HUES6 (cell line): ENCODE results near the gene PCDH18.
"Not testable (repeated sequence)": the region's sequence is repeated elsewhere in the genome, so short reads cannot be mapped to it uniquely, and the experiment has no call there.

Experiments used
- H3K27ac ChIP-seq: 2 replicates; pipeline ENCODE4 v1.7.0; 2013; ENCODE audit warnings: low read depth, mild to moderate bottlenecking, low read length, inconsistent platforms
- H3K27me3 ChIP-seq: 2 replicates; pipeline ENCODE4 v1.6.1; 2013; ENCODE audit warnings: low read length; ENCODE audit not compliant: control insufficient read depth, insufficient read depth
- H3K36me3 ChIP-seq: 2 replicates; pipeline ENCODE4 v1.6.1; 2013; ENCODE audit warnings: low read length; ENCODE audit not compliant: control insufficient read depth, insufficient read depth
- H3K4me1 ChIP-seq: 2 replicates; pipeline ENCODE4 v1.6.1; 2013; ENCODE audit warnings: low read length; ENCODE audit not compliant: control insufficient read depth, insufficient read depth
- H3K4me3 ChIP-seq: 2 replicates; pipeline ENCODE4 v1.5.1; 2013; ENCODE audit warnings: low read depth, low read length
- H3K9ac ChIP-seq: one replicate; pipeline ENCODE4 v1.6.1; 2013; ENCODE audit warnings: mild to moderate bottlenecking, low read length
- H3K9me3 ChIP-seq: 2 replicates; pipeline ENCODE4 v1.6.1; 2013; ENCODE audit warnings: low read depth, low read length; ENCODE audit not compliant: control insufficient read depth, insufficient read depth

The PCDH18 gene

GRCh38 chr4:137502339-137503129 is 29.8 kb downstream of the PCDH18 start:
- H3K9me3 ChIP-seq: peaks cover 3% of the 10 kb centered on the region; the same call in 1 of the 2 replicates
- H3K4me1 ChIP-seq: no peaks in the 10 kb centered on the region
- H3K27ac ChIP-seq: no peak overlapping the region
- H3K9ac ChIP-seq: no peak overlapping the region
- H3K36me3 ChIP-seq: no peaks in the 10 kb centered on the region
- no peaks in the 10 kb centered on the region for H3K27me3 ChIP-seq
- H3K4me3 ChIP-seq: no peak overlapping the region

DNA sequence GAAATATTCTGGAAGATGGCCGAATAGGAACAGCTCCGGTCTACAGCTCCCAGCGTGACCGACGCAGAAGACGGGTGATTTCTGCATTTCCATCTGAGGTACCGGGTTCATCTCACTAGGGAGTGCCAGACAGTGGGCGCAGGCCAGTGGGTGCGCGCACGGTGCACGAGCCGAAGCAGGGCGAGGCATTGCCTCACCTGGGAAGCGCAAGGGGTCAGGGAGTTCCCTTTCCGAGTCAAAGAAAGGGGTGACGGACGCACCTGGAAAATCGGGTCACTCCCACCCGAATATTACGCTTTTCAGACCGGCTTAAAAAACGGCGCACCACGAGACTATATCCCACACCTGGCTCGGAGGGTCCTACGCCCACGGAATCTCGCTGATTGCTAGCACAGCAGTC is 36.0 kb downstream of the PCDH18 start:
- H3K36me3 ChIP-seq, H3K9ac ChIP-seq: not testable (repeated sequence)
- H3K4me3 ChIP-seq: peak overlapping the region; percentile 34; the same call in 1 of the 2 replicates

DNA sequence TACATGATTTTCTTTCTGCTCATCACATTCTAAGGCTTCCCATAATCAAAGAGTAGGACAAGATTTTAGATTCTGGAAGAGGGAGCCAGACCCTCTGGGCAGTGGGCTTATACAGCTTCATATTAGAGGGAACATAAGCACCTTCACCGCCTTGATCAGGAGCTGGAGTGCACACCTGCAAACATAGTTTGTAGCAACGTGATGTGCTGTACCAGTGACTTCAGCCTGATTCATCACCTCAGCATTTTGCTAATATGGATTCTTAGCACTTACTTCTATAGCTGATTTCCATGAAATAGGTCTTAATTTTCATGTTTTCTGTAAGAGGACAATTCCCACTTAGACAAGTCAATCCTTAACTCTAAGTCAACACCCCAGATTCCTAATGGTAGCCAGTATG is 36.7 kb downstream of the PCDH18 start:
- H3K9ac ChIP-seq: no peak overlapping the region
- H3K4me3 ChIP-seq: peak overlapping the region; percentile 34; the same call in 1 of the 2 replicates
- H3K9me3 ChIP-seq: no peaks in the 10 kb centered on the region
- no peaks in the 10 kb centered on the region for H3K36me3 ChIP-seq
- H3K27ac ChIP-seq: no peak overlapping the region
- H3K27me3 ChIP-seq: no peaks in the 10 kb centered on the region
- 0 out of 2 replicates have a peak, but pooled peaks cover 5% of the 10 kb centered on the region for H3K4me1 ChIP-seq

More for the DNA sequence above, 36.0 kb downstream of the PCDH18 start:
- H3K27me3 ChIP-seq, H3K27ac ChIP-seq, H3K9me3 ChIP-seq, H3K4me1 ChIP-seq: not testable (repeated sequence)

DNA sequence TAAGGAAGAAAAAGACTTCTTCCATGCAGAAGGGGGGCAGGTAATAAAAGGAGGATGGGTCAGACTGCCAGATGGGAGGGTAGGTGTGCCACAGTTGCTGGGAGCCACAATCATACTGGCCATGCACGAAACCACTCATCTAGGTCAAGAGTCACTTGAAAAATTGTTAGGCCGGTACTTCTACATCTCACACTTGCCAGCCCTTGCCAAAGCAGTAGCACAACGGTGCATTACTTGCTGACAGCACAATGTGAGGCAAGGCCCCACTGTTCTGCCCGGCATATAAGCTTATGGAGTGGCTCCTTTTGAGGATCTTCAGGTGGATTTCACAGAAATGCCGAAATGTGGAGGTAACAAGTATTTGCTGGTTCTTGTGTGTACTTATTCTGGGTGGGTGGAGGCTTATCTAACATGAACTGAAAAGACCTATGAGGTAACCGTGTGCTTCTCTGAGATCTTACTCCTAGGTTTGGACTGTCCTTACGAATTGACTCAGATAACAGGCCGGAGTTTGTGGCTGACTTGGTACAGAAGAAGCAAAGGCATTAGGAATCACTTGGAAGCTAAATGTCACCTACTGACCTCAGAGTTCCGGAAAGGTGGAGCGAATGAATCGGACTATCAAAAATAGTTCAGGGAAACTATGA is 48.9 kb downstream of the PCDH18 start:
- H3K4me3 ChIP-seq, H3K27me3 ChIP-seq, H3K36me3 ChIP-seq, H3K4me1 ChIP-seq, H3K9ac ChIP-seq, H3K27ac ChIP-seq: not testable (repeated sequence)
- peaks cover 11% of the 10 kb centered on the region; the same call in 1 of the 2 replicates for H3K9me3 ChIP-seq

- H3K4me1 ChIP-seq, H3K4me3 ChIP-seq, H3K27ac ChIP-seq, H3K27me3 ChIP-seq, H3K36me3 ChIP-seq, H3K9ac ChIP-seq: not testable (repeated sequence)
- peaks cover 11% of the 10 kb centered on the region; the same call in 1 of the 2 replicates for H3K9me3 ChIP-seq
Observed at GRCh38 chr4:137479657-137480056, 52.6 kb downstream of the PCDH18 start.

- Histone ChIP-seq H3K9me3 (peaks cover 11% of the 10 kb centered on the region; the same call in 1 of the 2 replicates), H3K36me3 (no peaks in the 10 kb centered on the region), H3K27me3 (no peaks in the 10 kb centered on the region), H3K9ac (no peak overlapping the region), H3K4me3 (no peak overlapping the region), H3K4me1 (peaks cover 3% of the 10 kb centered on the region; the same call in 1 of the 2 replicates), H3K27ac (no peak overlapping the region)
Observed at GRCh38 chr4:137476345-137476744, 55.9 kb downstream of the PCDH18 start.

DNA sequence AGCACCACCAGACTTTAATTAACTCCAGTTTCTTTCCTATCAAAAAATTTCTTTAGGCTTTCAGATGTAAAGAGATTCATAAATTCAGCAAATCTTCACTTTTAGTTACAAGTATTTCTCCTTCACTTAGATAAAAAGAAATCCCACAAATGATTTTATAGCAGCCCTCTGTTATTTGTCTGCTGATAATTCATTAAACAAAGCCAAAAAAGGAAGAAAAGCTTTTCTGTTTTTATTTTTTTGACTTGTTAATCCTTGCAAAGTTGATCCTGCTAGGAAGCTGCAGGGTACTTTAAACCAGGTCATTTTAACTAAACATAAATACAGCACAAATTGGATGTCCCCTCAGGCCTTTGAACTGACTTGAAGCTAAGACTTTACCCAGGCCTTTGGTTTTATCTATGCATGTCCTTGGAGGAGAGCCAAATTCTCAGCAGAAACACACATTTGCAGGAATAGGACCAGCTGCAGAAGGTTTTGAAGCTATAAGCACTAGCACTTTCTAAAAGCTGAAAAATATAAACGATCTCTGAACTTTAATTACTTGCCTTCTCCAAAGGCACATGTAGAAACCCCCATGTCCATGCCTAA is 57.5 kb downstream of the PCDH18 start:
- H3K4me1 ChIP-seq: peaks cover 3% of the 10 kb centered on the region; the same call in 1 of the 2 replicates
- H3K9ac ChIP-seq: no peak overlapping the region
- no peak overlapping the region for H3K27ac ChIP-seq
- H3K27me3 ChIP-seq: no peaks in the 10 kb centered on the region
- no peaks in the 10 kb centered on the region for H3K36me3 ChIP-seq
- H3K4me3 ChIP-seq: no peak overlapping the region
- peaks cover 11% of the 10 kb centered on the region; the same call in 1 of the 2 replicates for H3K9me3 ChIP-seq

DNA sequence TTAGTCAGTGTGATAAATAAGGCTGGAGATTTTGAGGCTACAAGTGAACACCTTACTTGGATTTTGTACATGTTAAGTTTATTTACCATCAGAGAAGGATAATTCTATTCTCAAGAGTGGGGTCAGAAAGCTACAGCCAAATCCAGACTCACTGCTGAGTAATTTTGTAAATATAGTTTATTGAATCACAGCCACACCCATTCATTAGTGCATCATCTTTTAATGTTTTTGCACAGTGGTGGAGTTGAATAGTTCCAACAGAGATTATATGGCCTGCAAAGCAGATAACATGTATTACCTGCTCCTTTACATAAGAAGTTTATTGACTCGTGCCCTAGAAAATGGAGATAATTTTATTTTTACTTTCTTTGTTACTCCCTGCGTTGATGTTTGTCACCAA is 60.4 kb downstream of the PCDH18 start:
- no peak overlapping the region for H3K27ac ChIP-seq
- peaks cover 3% of the 10 kb centered on the region; the same call in 1 of the 2 replicates for H3K4me1 ChIP-seq
- H3K27me3 ChIP-seq: no peaks in the 10 kb centered on the region
- H3K9ac ChIP-seq: no peak overlapping the region
- H3K4me3 ChIP-seq: no peak overlapping the region
- no peaks in the 10 kb centered on the region for H3K36me3 ChIP-seq
- peaks cover 20% of the 10 kb centered on the region; the same call in 1 of the 2 replicates for H3K9me3 ChIP-seq

GRCh38 chr4:137471461-137471860 is 60.8 kb downstream of the PCDH18 start:
- Histone ChIP-seq H3K27me3 (no peaks in the 10 kb centered on the region), H3K27ac (no peak overlapping the region), H3K9ac (no peak overlapping the region), H3K4me3 (no peak overlapping the region), H3K9me3 (peaks cover 24% of the 10 kb centered on the region), H3K4me1 (peaks cover 3% of the 10 kb centered on the region; the same call in 1 of the 2 replicates), H3K36me3 (no peaks in the 10 kb centered on the region)

- H3K4me3 ChIP-seq: no peak overlapping the region
- no peak overlapping the region for H3K9ac ChIP-seq
- H3K27ac ChIP-seq: no peak overlapping the region
- peaks cover 3% of the 10 kb centered on the region; the same call in 1 of the 2 replicates for H3K4me1 ChIP-seq
- H3K36me3 ChIP-seq: no peaks in the 10 kb centered on the region
- H3K9me3 ChIP-seq: peaks cover 29% of the 10 kb centered on the region
- H3K27me3 ChIP-seq: no peaks in the 10 kb centered on the region
Observed at GRCh38 chr4:137470806-137471205, 61.5 kb downstream of the PCDH18 start.
